Tibial nerve (tissue), 3 donors: ENCODE measurements around the gene RFX1.

Source experiments
- CTCF ChIP-seq, 5 experiments: fragments of 200-600 bp in 3 of 5; fragments of 450-650 bp in 2 of 5; sonication (generic) in 3 of 5; IDR thresholded peaks; one replicate each; pipeline ENCODE4 v1.5.1; 2016 to 2019; ENCODE audit warnings: antibody characterized with exemption in 5 of 5, mild to moderate bottlenecking in 3 of 5, moderate library complexity in 2 of 5
- POLR2A ChIP-seq, 2 donors: fragments of 450-650 bp; IDR thresholded peaks; one replicate each; pipeline ENCODE4 v1.6.1; 2017; ENCODE audit warnings: antibody characterized with exemption in 2 of 2, mild to moderate bottlenecking in 2 of 2, moderate library complexity in 2 of 2

- TF ChIP-seq CTCF (IDR thresholded peaks at IDR 0.05) (no peak), POLR2A (IDR thresholded peaks at IDR 0.05) (no peak)
These were observed 29.7 kb downstream of the RFX1 start for GRCh38 chr19:13976446-13976845.
